ENCODE data around the gene FN1.

FN1 gene

GRCh38 chr2:215405722-215406581 is 29.9 kb downstream of the FN1 start:
- DNase-seq = no peak

DNA sequence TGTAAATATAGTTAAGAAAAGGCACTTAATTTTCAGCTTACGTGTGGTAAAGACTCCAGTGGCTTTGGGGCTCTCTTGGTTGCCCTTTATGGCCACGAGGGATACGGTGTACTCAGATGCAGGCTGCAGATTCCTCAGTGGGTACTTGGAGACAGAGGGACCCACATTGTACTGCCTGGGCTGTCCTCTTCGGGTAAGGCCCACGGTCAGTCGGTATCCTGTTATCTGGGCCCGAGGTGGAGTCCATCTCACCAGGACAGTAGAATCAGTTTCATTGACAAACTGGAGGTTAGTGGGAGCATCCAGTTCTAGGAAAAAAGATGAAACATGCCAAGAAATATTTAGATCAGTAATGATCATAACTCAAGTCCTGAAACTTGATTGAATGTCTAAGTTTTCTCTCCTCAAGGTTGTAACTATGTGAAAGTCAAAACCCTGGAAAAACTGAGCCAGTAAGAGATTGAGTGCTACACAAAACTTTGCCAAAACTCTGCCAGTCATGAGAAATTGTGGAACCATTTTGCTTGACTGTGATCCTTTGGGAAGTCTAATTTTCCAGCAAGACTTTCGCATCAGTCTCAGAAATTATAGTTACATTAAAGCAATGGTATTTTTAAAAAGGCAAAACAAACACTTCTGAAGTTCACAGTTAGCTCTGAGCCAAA is 31.4 kb downstream of the FN1 start:
- no peak for DNase-seq

GRCh38 chr2:215403441-215404347 is 32.2 kb downstream of the FN1 start:
- DNase-seq = no peak

GRCh38 chr2:215401896-215402379 is 33.9 kb downstream of the FN1 start:
- DNase-seq = no peak

GRCh38 chr2:215399067-215399716 is 36.7 kb downstream of the FN1 start:
- no peak for DNase-seq

DNA sequence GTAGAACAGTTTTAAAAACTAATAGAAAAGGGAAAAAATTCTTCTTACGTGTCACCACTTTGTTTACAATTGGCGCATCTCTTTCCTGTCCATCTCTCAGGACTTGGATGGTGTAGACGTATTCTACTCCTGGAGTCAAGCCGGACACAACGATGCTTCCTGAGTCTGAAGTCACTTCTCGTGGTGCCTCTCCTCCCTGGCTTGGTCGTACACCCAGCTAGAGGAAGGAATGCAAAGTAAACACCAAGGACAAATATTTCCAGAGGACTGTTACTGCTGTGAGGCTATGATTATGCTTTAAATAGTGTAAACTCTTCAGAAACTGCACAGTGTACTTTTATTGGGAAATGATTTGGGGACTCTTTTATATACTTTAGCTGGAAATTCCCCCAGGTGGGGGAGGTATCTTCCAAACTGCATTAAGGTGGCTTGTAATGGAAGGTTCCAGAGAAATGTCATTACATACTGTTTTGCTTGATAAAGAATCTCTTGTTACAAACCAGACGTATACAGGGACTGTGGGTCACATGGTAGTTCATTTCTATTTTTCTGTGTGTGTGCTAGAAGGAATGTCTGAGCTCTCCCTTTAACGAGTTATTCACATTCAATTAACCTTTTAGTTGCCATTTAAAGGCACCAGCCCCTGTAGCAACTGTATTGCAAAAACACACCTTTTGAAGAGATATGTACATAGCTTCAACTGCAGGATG is 38.1 kb downstream of the FN1 start:
- no peak for DNase-seq

DNA sequence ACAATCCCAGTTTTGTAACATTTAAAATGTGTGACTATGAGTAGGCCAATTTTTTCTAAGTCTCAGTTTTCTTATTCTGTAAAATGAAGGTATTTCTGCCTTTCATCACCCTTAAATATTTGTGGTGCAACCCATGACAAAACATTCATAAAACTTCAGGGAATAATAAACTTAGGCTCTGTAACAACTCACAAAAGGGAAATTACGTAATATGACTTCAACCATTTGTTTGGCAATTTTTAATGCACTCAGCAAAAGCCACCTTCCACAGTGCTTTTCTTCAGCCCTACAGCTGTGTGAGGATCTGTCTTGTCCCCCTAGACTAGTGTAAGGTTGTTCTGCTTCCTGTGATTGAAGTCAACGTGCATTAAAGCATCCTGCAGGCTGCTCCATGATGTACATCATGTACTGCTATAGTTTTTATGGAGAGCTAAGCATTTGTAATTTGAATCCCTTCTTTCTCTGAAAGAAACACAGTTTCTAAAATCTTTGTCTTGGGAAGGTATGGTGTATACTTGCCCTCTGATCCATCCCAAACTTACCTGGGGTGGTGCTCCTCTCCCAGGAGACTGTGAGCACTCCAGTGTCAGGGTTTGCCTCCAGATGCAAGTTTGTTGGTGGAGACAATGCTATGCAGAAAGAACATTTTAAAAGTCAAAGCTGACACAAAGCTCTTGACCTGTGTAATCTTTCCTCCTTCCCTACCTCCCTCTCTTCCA is 39.1 kb downstream of the FN1 start:
- DNase-seq = no peak

DNA sequence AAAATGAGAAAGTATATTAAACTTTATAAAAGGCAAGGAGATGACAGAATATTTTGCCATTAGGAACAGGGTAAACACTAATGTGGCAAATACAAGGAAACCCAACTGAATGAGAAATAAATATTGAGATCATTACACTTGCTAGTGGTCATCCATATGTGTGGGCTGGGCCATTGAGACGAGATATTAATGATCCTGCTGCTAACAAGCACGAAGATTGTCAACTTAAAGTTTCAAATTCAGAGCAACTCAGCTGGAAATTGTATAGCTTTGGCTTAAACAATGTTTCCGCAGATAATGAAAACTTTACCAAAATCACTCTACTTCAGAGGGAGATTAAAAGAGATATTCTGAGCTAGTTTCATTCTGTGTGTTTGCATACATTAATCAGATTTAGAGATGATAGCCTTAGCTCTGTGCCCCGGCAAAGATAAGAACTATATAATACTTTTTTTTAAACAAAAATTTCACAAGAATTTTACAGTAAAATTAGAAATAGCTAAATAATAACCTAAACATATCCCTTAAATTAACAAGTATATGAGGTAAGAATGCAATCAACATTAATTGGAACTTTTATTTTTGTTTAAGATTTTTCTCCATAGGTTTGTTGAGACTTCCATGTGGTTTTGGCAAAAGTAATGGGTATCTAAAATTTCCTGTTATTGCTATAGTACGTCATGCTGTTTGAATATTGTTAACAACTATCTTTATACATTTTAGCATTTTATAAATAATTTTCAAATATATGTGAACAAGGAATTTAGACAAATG is 40.0 kb downstream of the FN1 start:
- no peak for DNase-seq

DNA sequence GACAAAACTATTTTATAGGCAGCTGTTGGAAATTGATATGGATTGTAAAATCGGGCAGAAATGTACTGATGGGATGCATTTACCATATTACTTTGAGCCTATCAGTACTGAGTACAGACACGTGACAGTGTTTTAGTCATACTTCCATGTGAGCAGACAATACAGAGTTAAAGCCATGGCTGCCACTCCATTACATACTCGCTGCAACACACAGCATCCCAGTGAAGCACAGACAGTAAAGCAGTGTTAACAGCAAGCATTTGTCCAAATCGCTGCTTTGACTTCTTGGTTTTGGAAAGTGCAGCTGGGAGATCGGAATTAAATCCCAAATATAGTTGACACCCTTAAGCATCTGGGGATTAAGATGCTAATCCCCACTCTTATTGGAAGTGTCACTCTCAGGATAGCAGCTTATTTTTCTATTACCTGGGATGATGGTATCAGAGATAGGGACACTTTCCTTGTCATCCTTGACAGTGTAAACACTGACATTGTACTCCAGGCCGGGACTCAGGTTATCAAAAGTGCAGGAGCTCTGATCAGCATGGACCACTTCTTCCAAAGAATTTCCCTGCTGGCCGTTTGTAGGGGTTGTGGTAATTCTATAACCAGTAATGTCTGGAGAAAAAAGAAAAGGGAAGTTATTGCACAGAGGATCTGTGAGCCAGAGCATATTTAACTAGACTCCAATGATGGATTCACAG is 41.6 kb downstream of the FN1 start:
- peak; percentile 90 for DNase-seq

GRCh38 chr2:215392687-215393270 is 43.1 kb downstream of the FN1 start:
- no peak for DNase-seq

- no peak for DNase-seq
Observed at GRCh38 chr2:215392164-215392563, 43.7 kb downstream of the FN1 start.

- DNase-seq = no peak
Observed at GRCh38 chr2:215391531-215391930, 44.3 kb downstream of the FN1 start.

DNA sequence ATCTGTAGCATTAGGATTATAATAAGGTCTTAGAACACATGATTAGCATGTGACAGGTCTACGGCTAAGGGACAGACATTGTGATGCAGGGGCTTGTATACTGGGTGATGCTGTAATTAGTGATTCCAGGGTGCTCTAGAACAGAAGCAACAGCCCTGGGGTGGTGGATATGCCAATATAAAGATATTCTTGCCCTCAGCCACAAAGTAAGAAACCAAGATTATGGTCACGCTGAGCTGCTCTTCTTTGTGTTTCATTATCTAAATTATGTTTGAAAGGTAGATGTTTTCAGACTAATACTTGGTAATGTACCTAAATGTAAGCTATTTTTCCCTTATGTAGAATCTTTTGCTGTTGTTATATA is 45.3 kb downstream of the FN1 start:
- peak; percentile 42 for DNase-seq

DNA sequence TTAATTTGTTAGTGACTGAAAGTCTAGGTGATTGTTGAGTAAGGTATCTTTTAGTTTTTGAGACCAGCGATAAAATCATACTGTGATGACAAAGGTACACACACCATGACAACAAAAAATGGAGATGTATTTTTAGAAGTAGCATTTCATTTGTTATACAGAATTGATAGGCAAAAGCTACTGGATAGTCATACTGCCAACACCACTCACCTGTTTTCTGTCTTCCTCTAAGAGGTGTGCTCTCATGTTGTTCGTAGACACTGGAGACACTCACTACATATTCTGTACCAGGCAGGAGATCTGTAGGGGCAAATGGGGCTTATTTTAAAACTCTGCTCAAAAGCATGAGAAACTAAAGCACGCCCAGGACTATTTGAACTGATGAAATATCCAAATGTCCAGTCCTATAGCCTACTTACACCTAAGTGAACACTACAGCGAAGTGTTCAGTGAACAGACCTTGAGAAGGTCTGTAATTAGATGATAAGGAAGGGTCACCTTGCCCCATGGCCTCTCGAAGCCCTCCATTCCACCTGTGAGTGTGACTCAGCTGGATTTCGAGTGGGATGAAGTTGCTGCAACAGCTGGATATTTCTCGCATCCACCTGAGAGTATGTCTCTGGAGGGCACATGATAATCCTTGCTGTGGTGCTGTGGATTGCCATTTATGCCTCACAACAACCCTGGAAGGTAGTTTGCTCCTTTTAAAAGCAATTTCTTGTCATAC is 47.7 kb downstream of the FN1 start:
- DNase-seq = no peak

DNA sequence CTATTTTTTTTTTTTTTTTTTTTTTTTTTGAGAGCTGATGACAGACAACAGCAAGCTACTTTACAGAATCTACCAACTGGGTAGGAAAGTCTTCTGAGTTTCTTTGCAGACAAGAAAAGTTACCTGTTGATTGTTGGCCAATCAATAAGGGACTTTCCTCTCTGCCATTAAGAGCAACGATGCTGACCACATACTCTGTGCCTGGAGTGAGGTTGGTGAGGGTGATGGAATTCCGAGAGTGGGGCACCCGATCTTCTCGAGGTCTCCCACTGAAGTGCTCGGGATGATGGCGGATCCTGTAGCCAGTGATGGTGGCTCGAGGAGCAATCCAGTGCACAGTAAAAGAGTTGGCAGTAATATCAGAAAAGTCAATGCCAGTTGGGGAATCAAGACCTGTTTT is 49.3 kb downstream of the FN1 start:
- no peak for DNase-seq

GRCh38 chr2:215384710-215385109 is 51.2 kb downstream of the FN1 start:
- DNase-seq = no peak

GRCh38 chr2:215383652-215384279 is 52.1 kb downstream of the FN1 start:
- no peak for DNase-seq

- no peak for DNase-seq
Observed at GRCh38 chr2:215382480-215382879, 53.4 kb downstream of the FN1 start.

All from NCI-H82 (cell line).